ENCODE results near the gene SPATA31D1.

SPATA31D1 gene

GRCh38 chr9:82010711-82011110 is 22.1 kb downstream of the SPATA31D1 start:
- no peaks in the 10 kb centered on the region for H3K27me3 ChIP-seq
- H3K4me1 ChIP-seq: no peaks in the 10 kb centered on the region
- no peak overlapping the region for H3K4me3 ChIP-seq (ENCODE audit: low read depth, low read length)
- TF ChIP-seq CTCF (IDR thresholded peaks at IDR 0.05; ENCODE audit: low read depth, low read length): no peak
- no peaks in the 10 kb centered on the region for H3K36me3 ChIP-seq
- no peak for DNase-seq
- H3K9me3 ChIP-seq: no peaks in the 10 kb centered on the region; the same call in 1 of the 2 replicates

DNA sequence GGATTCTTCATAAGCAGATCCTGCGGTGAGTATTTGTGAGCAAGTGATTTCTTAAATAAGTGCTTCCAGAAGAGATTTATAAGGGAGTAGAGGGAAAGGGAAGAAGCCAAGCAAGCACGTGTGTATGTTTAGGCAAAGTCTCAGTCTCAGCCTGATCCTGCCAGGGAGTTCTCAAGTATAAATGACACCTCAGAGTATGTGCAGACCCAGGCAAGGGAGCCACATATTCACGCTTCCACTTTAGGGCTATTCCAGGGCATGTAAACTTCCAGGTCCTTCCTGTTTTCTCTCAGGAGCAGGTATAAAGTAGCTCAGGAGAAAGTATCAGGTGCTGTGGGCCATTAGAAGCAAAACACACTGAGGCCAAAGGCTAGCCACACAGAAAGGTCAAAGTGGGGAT is 22.6 kb downstream of the SPATA31D1 start:
- TF ChIP-seq CTCF (IDR thresholded peaks at IDR 0.05; ENCODE audit: low read depth, low read length): no peak
- Histone ChIP-seq H3K9me3 (no peaks in the 10 kb centered on the region; the same call in 1 of the 2 replicates), H3K4me3 (ENCODE audit: low read depth, low read length) (no peak overlapping the region), H3K36me3 (no peaks in the 10 kb centered on the region), H3K4me1 (no peaks in the 10 kb centered on the region), H3K27me3 (no peaks in the 10 kb centered on the region)
- DNase-seq: no peak

GRCh38 chr9:82012276-82012675 is 23.7 kb downstream of the SPATA31D1 start:
- H3K4me1 ChIP-seq: no peaks in the 10 kb centered on the region
- no peaks in the 10 kb centered on the region for H3K27me3 ChIP-seq
- no peaks in the 10 kb centered on the region; the same call in 1 of the 2 replicates for H3K9me3 ChIP-seq

GRCh38 chr9:82020331-82020730 is 31.8 kb downstream of the SPATA31D1 start:
- Histone ChIP-seq H3K4me3 (ENCODE audit: low read depth, low read length) (no peak overlapping the region), H3K36me3 (no peaks in the 10 kb centered on the region), H3K9me3 (no peaks in the 10 kb centered on the region), H3K4me1 (no peaks in the 10 kb centered on the region; the same call in 1 of the 2 replicates), H3K27me3 (no peaks in the 10 kb centered on the region)
- no peak for TF ChIP-seq CTCF (IDR thresholded peaks at IDR 0.05; ENCODE audit: low read depth, low read length)
- no peak for DNase-seq

More at GRCh38 chr9:82012276-82012675, 23.7 kb downstream of the SPATA31D1 start:
- DNase-seq: no peak
- no peak overlapping the region for H3K4me3 ChIP-seq (ENCODE audit: low read depth, low read length)
- no peak for TF ChIP-seq CTCF (IDR thresholded peaks at IDR 0.05; ENCODE audit: low read depth, low read length)
- no peaks in the 10 kb centered on the region for H3K36me3 ChIP-seq

DNA sequence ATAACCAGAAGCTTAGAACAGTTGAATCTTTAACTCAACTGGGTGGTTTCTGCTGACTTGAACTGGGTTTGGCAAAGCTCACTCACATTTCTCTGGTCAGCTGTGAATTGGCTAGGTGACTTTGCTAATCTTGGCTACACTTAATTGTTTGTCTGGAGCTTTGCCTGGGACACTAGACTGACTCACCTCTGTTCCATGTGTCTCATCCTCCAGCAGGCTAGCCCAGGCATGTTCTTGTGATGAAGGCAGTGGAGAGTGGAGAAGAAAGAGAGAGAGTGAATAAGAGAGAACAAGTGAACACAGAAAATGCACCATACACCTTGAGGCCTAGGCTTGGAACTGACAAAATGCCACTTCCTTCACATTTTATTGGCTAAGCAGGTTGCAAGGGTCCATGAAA is 32.6 kb downstream of the SPATA31D1 start:
- TF ChIP-seq CTCF (IDR thresholded peaks at IDR 0.05; ENCODE audit: low read depth, low read length): no peak
- no peak for DNase-seq

DNA sequence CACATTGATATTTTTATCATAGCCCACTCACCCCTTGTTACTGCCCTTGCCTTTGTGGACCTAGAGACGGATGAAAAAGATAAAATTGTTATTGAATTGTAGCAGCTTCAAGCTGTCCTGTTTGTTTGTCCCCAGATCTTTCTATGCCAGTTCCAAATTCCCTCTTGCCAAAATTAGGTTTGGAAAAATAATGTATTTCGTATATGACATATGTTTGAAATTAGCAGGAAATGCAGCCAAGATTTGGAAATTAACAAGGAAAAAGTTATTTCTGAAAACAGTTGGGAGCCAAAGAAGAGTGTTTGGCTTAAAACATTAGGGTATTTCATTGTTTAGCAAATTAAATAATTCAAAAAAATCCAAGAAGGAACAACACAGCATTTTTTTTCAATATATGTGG is 33.5 kb downstream of the SPATA31D1 start:
- no peaks in the 10 kb centered on the region; the same call in 1 of the 2 replicates for H3K4me1 ChIP-seq
- H3K36me3 ChIP-seq: no peaks in the 10 kb centered on the region
- H3K9me3 ChIP-seq: no peaks in the 10 kb centered on the region
- H3K27me3 ChIP-seq: no peaks in the 10 kb centered on the region
- DNase-seq: no peak
- TF ChIP-seq CTCF (IDR thresholded peaks at IDR 0.05; ENCODE audit: low read depth, low read length): no peak
- H3K4me3 ChIP-seq (ENCODE audit: low read depth, low read length): no peak overlapping the region

More for the DNA sequence above, 32.6 kb downstream of the SPATA31D1 start:
- H3K36me3 ChIP-seq: no peaks in the 10 kb centered on the region
- H3K4me3 ChIP-seq (ENCODE audit: low read depth, low read length): no peak overlapping the region
- no peaks in the 10 kb centered on the region for H3K27me3 ChIP-seq
- H3K4me1 ChIP-seq: no peaks in the 10 kb centered on the region; the same call in 1 of the 2 replicates
- H3K9me3 ChIP-seq: no peaks in the 10 kb centered on the region

All from BE2C (cell line).